GM21447 (cell line): ENCODE data around the gene NCKAP5.
A peak's percentile ranks its signal among the peaks of the same experiment; 100 is the strongest.
"Not testable (repeated sequence)": the region's sequence is repeated elsewhere in the genome, so short reads cannot be mapped to it uniquely, and the experiment has no call there.

Source experiments
- ATAC-seq: cut with Tn5 transposase; IDR thresholded peaks from one replicate; pipeline ENCODE4 v1.9.1; 2021; ENCODE audit not compliant: unreplicated experiment

Gene NCKAP5

GRCh38 chr2:132747046-132747445 is 821.2 kb downstream of the NCKAP5 start:
- peak; percentile 83 for ATAC-seq

DNA sequence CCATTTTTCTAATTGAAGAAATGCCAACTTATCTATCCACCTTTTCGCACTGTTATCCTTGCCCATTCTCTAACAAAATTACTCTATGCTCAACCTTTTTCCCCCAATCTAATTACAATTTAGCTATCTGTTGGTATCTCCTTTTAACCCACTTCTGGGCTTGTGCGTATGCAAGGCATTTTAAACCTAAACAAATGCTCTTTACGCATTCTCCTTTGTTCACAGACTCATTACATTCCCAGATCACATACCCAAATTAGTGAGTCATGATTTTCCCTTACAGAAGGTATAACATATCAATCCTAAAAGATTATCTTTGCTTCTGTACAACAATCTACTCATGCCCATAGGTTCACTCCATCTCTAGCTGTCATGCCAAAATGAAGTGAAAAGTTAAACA is 826.5 kb downstream of the NCKAP5 start:
- ATAC-seq: no peak

DNA sequence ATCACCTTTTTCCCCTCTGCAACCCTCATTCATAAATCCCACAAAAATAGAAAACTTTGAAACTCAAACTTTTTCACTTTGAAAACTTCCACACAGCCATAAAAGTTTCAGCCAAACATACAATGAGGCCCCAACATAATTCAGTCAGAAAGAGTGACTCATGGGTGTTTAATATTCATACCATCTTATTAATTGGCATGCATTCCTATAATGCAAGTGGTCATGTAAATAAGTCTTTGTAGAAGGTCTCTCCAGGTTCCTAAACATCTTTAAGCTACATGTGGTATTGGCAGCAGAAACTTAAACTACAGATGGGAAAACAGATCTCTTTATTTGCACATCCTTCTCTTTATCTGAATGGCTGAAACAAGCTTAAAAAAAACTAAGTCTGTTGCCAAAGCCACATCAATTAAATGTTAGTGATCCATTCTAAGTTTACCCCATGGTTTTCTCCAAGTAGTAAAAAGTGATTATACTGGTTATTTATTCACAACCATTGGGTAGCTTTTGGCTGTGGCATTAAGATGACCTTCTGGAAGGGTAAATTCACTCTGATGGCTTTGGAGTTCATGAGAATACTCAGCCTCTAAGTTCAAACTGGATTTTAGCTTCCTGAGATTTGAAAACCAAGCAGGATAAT is 828.1 kb downstream of the NCKAP5 start:
- no peak for ATAC-seq

- ATAC-seq: no peak
Observed at GRCh38 chr2:132738223-132738622, 830.0 kb downstream of the NCKAP5 start.

GRCh38 chr2:132736059-132736458 is 832.2 kb downstream of the NCKAP5 start:
- ATAC-seq: no peak

DNA sequence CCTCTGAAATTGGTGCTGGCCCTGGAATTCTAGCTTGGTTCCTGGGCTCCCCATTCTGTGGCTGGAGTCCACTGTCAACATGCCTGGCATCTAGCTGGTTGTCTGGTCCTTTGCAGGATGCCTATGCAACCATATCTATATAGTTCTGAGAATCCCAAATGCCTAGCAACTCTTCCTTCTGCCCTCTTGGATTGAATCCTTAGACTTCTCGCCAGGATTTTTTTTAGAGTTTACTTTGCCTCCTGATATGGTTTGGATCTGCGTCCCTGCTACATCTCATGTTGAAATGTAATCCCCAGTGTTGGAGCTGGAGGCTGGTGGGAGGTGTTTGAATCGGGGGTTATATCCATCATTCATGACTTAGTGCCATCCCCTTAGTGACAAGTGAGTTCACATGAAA is 833.3 kb downstream of the NCKAP5 start:
- no peak for ATAC-seq

DNA sequence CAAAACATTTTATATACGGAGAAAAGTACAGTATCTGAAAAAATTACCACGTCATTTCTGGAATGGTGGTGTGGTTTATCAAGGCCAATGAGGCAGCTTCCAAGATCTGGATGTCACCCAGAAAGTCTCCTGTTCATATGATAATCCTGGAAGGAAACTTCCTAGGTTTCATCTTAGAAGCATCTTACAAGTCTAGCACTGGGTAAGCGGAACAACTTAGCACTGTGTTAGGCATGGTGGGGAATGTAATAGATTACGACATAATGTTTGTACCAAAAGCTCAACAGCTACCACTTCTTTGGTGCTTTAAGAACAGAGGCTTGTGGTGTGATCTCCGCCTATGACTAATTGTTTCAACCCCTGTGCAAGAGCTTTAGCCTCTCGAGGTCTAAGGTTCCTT is 835.2 kb downstream of the NCKAP5 start:
- no peak for ATAC-seq

DNA sequence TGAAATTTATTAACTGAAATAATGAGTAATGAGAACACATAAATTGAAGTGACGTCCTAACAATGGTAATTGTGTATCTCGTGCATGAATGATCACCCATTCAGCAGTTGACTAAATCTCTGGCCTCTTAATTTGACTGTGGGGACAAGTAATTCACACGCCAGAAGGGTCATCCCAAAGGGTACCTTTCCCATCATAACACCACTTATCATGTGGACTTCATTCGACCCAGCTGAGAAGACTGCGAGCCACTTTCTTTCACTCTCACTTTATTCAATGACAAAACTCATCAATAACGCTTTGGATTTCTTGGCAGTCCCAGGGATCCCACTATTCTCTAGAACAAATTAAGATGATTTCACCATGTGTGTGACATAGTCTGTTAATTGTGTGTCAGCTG is 835.6 kb downstream of the NCKAP5 start:
- ATAC-seq: no peak

DNA sequence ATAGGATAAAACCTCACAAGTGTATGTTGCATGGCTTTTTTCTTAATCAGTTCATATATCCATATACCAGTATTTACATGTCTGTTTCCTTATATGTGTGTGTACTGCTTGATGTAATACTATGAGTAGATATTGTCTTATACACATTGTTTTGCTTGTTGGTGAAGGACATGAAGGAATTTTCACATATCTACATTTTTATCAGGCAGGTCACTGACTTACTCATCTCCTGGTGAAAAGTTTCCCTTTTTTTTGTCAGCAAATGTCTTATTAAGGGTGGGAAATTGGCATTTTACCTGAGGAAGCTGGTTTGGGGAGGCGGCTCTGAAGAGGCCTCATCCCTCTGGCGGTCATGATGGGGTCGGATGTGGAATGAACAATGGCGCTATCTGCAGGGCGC is 836.8 kb downstream of the NCKAP5 start:
- no peak for ATAC-seq

DNA sequence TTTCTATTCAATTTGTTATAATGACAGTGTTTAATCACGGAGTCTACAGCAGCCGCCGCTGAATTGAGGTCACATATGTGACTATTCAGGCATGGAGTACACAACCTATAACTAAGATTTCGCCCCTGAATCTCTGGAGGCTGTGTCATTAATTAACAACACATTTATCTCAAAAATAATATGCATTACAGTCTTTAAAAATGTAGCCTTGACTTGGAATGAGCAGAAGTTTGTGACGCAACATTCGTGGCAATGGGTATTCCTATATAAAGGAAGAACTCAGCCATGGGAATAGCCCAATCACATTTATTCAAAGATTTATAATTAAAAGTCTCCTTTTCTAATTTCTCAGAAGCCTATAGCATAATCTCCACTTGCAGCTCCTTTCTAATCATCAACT is 837.7 kb downstream of the NCKAP5 start:
- ATAC-seq: no peak

DNA sequence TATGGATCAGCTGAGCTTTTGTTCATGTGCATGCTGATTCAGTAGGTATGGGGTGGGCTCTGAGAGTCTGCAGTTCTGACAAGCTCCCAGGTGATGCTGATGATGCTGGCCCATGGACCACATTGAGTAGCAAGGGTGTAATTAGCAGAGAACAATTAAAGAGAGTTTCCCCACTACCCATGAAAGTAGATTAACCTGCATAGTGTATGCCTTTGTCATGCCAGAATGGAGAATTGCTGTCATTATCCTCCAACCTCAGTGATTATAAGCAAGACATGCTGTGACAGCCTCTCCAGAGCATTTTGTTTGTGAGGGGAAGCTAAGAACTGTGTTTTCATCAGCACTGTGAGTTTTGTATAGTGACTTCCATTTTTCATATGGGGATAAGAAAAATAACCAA is 838.7 kb downstream of the NCKAP5 start:
- ATAC-seq: no peak

DNA sequence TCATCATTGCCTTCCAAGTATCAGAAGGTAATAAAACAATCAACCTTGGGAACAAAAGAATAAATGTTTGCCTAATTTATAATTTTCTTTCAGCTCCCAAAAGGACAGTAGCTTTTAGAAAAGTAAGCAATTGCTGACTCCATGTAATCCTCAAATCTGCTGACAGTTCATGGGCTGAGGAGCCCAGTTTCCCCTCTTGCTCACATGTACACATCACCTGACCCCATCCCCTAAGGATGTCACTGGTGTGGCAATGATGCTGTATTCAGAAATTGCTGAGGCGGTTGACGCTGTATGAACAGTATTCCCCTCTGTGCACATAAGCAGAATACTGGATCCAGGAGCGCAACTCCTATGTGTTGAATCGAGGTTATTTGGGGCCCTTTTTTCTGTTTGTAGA is 842.1 kb downstream of the NCKAP5 start:
- ATAC-seq: no peak

- ATAC-seq: no peak
Observed at GRCh38 chr2:132725748-132726147, 842.5 kb downstream of the NCKAP5 start.

- ATAC-seq: no peak
Observed at GRCh38 chr2:132725148-132725547, 843.1 kb downstream of the NCKAP5 start.

GRCh38 chr2:132721938-132722337 is 846.3 kb downstream of the NCKAP5 start:
- no peak for ATAC-seq

DNA sequence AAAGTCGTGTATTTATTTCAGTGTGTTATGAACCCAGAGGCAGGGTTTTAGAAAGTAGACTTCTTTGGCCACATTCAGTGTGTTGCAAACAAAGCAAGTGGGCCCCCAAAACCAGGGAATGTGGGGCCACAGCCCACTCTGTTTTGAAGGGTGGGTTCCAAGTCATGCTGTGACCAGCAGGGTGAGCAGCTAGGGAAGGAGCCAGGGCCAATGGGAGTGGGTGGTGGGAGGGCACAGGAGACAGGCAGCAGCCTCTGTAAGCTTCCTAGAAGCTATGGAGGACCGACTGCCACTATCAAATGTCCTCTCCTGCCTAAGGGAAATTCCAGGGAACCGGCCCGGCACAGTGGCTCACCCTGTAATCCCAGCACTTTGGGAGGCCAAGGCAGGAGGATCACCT is 847.9 kb downstream of the NCKAP5 start:
- ATAC-seq: no peak

DNA sequence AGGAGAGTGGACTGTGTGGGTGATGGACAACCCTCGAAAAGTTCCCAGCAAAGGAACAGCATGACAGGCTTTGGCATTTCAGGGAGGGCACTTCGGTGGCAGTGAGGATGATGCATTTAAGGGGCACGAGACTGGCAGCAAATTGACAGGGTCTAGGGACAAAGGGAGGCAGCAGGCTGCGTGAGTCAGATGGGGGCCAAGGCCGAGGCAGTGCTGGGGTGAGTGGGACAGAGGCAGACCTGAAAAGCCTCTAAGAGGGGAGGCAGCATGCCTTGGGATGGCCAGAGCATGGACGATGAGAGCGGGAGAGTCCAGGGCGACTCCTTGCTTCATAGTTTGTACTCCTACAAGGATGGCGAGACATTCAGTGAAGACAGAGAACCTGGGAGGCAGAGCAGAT is 848.8 kb downstream of the NCKAP5 start:
- ATAC-seq: no peak

DNA sequence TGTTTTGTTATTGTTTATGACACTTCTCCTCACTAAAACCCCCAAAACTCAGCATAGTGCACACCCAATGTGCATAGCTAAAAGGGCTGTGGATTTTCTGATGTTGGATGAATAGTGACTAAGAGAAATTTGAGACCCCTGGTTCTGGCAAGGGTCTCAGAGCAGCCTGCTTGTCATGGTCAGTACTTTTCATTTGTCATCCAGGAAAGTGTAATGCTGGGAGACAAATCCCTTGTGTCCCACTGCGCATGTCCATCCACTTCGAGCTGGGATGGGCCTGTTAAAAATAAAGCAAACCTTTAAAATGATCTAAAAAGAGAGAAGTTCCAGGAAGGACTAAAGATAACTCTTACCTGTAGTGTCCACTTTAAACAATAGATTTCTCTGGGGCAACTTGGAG is 851.3 kb downstream of the NCKAP5 start:
- ATAC-seq: no peak

DNA sequence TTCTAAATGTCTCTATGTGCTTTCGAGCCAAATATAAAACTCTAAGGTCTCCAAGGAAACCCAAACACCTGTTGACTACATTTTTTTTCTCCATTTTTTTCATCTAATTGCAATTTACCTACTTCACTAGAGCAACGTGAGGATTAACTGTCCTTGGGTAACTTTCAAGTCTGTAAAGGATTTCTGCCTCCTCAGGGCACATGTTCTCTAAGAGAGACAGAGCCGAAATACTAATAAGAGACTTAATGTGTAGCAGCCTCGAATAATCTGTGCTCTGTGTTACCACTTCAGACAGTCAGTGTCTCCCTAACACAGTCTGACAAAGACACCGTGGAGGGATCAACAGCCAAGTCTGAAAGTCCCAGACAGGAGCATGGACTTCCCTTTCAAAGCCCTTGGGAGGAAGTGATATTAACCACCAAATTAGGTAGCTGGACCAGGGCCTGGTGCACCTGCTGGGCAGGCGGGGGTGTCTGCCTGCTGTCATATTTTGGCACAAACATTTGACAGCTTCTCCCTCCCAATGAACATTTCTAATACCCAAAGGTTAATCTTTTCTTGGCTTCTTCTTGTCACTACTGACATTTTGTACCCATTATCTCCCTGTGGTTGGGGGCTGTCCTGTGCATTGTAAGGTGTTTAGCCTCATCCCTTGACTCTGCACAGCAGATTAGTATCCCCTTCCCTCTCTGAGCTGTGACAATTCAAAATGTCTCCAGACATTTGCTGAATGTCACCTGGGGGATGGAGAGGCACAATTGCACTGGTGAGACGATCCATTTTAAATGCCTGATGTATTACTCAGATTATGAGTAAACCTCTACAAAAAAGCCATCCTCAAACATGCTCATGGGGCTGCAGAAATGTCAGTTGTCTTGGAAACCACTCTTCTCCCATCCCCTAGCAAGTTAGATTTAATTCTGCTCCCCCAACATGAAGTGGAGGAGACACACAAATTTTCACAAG is 852.6 kb downstream of the NCKAP5 start:
- peak; percentile 82 for ATAC-seq

DNA sequence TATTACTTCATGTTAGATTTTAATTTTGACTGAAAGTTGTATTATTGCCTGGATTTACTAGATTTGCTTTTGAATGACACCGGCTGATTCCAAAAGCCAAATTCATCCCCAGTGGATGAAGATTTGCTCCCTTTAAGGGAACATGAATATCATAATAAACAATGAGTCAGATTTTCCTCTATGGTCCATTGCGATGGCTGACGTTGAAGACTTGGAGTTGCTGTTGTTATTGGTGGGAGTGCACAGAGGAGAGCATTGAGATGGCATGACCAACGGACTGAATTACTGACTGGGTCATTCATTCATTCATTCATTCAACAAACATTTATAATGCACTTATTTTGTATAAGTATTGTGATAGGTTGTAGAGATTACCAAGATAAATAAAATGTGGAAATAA is 864.9 kb downstream of the NCKAP5 start:
- no peak for ATAC-seq

DNA sequence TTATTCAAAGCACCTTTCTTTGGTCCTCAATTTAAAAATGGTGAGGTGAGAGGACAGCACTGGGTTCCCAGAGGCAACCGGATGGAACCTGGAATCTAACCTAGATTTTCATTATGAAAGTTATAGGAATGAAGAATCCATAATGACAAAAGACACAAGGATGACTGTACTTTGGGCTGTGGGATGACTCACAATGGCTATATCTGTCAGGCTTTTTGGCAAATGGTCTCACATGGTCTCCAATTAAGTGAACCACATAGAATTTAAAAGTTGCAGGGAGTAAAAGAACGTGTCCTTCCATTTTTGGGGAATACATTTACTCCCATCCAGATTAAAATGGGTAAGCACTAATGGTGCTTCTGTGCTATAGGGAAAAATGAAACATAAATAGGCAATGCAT is 866.5 kb downstream of the NCKAP5 start:
- ATAC-seq: no peak

GRCh38 chr2:132699802-132700201 is 868.5 kb downstream of the NCKAP5 start:
- ATAC-seq: not testable (repeated sequence)
